SU-DHL-6 (cell line): ENCODE measurements around the gene TNIP1.

Source experiments
- EZH2phosphoT487 ChIP-seq: fragments of 200-600 bp; sonication (generic), shearing (Covaris generic); conservative IDR thresholded peaks from 2 replicates; pipeline ENCODE4 v1.6.1; 2018; ENCODE audit warnings: mild to moderate bottlenecking, antibody characterized with exemption, low read length, moderate library complexity, mixed read lengths
- TF ChIP-seq, protein P1 (sequence below): fragments of 200-600 bp; sonication (generic); IDR thresholded peaks from one replicate; pipeline ENCODE4 v1.5.1; 2017; ENCODE audit warnings: antibody characterized with exemption, mild to moderate bottlenecking, low read length, moderate library complexity; ENCODE audit not compliant: insufficient read depth, poor library complexity, severe bottlenecking

GRCh38 chr5:151008210-151008491, 72.7 kb downstream of the TNIP1 start:
- TF ChIP-seq, protein P1, sequence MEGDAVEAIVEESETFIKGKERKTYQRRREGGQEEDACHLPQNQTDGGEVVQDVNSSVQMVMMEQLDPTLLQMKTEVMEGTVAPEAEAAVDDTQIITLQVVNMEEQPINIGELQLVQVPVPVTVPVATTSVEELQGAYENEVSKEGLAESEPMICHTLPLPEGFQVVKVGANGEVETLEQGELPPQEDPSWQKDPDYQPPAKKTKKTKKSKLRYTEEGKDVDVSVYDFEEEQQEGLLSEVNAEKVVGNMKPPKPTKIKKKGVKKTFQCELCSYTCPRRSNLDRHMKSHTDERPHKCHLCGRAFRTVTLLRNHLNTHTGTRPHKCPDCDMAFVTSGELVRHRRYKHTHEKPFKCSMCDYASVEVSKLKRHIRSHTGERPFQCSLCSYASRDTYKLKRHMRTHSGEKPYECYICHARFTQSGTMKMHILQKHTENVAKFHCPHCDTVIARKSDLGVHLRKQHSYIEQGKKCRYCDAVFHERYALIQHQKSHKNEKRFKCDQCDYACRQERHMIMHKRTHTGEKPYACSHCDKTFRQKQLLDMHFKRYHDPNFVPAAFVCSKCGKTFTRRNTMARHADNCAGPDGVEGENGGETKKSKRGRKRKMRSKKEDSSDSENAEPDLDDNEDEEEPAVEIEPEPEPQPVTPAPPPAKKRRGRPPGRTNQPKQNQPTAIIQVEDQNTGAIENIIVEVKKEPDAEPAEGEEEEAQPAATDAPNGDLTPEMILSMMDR, result no peak
- no peak for TF ChIP-seq EZH2phosphoT487
